ENCODE measurements around the gene FIBIN.

GRCh38 chr11:26949846-26950245 lies 44.1 kb upstream of the FIBIN start:
- TF ChIP-seq CTCF (IDR thresholded peaks at IDR 0.05) (no peak), POLR2A (IDR thresholded peaks at IDR 0.05) (no peak), POLR2AphosphoS5 (IDR thresholded peaks at IDR 0.05; ENCODE audit: insufficient read depth in 1 of 2, low read depth in 1 of 2) (no peak)
